DOHH2 (cell line): Measurements from ENCODE around the gene SMARCA2.

Source experiments
- EZH2phosphoT487 ChIP-seq: fragments of 200-600 bp; sonication (generic); IDR thresholded peaks from 2 replicates; pipeline ENCODE4 v1.6.1; 2017; ENCODE audit warnings: borderline replicate concordance, mild to moderate bottlenecking, antibody characterized with exemption, low read length, moderate library complexity, mixed read lengths
- TF ChIP-seq, protein P1 (sequence below): fragments of 200-600 bp; sonication (generic); IDR thresholded peaks from one replicate; pipeline ENCODE4 v1.5.1; 2014; ENCODE audit warnings: antibody characterized with exemption, mild to moderate bottlenecking, low read depth, low read length; ENCODE audit not compliant: poor library complexity, severe bottlenecking

DNA sequence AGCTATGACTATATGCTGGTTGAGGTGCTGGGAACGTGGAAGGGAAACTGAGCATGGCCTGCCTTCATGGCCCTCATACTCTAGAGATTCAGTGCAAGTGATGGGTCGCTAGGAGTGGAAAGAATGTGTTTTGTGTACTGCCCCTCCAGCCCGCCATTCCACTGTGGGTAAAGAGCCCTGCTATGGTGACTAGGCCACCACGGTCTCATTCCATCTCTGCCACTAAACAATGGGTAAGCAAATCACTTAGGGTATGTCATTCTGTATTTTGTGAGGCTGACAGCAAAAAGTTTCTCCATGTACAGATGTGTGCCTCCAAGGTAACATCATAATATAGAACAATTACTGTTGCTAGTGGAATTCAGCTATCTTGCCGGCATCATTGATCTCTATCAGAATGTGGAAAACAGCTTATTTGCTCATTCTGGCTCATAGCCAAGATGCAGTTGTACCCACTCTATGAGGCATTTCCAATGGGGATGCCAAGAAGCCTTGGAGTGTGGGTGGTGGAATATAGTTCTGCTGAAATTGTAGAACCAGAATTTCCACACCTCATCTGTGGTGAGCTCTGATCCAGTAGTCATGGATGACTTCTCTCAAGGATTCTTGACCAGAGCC lies 12.5 kb downstream of the SMARCA2 start:
- TF ChIP-seq, protein P1, sequence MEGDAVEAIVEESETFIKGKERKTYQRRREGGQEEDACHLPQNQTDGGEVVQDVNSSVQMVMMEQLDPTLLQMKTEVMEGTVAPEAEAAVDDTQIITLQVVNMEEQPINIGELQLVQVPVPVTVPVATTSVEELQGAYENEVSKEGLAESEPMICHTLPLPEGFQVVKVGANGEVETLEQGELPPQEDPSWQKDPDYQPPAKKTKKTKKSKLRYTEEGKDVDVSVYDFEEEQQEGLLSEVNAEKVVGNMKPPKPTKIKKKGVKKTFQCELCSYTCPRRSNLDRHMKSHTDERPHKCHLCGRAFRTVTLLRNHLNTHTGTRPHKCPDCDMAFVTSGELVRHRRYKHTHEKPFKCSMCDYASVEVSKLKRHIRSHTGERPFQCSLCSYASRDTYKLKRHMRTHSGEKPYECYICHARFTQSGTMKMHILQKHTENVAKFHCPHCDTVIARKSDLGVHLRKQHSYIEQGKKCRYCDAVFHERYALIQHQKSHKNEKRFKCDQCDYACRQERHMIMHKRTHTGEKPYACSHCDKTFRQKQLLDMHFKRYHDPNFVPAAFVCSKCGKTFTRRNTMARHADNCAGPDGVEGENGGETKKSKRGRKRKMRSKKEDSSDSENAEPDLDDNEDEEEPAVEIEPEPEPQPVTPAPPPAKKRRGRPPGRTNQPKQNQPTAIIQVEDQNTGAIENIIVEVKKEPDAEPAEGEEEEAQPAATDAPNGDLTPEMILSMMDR, result no peak
- TF ChIP-seq EZH2phosphoT487, result no peak
